PC-9 (cell line): ENCODE results near the gene TBC1D22A. TPM values are rescaled to one million over a fixed set of nuclear protein-coding genes. Genes with fewer than 3 reads are reported as not detected.

ENCODE experiments used
- BruUV-seq: library from RNA; stranded (reverse); fragments of 400-500 nt; replicated peaks from 2 replicates; lab custom pipeline; 2021; lab: Mats Ljungman, UMichigan
- CTCF ChIA-PET: fragments of 300-600 bp; sonication (Branson Sonifier 250); formaldehyde crosslinking; loops from one replicate; lab custom pipeline; 2022; ENCODE audit warnings: antibody characterized with exemption; lab: Charles Lee
- POLR2A ChIA-PET: fragments of 300-600 bp; sonication (Branson Sonifier 250); formaldehyde crosslinking; loops from one replicate; lab custom pipeline; 2022; ENCODE audit warnings: antibody characterized with exemption; ENCODE audit not compliant: unreplicated experiment; lab: Charles Lee
- DNase-seq, 2 experiments: peaks; one replicate each; pipeline versions ENCODE4 v3.0.0 to v3.0.0-alpha.2; 2015 to 2022; ENCODE audit warnings: mixed read lengths in 1 of 2
- H2AFZ ChIP-seq: fragments of 200-600 bp; sonication (generic); 2 replicates; pipeline ENCODE4 v1.8.1; 2017; ENCODE audit warnings: antibody characterized with exemption
- H3F3A ChIP-seq: fragments of 200-600 bp; sonication (generic); 2 replicates; pipeline ENCODE4 v1.8.1; 2017; ENCODE audit warnings: antibody characterized with exemption, mild to moderate bottlenecking, low read depth; ENCODE audit not compliant: insufficient read depth
- H3K27ac ChIP-seq: fragments of 200-600 bp; sonication (generic); 2 replicates; pipeline ENCODE4 v1.6.1; 2016; ENCODE audit warnings: mixed run types
- H3K27me3 ChIP-seq: fragments of 200-600 bp; sonication (generic); 2 replicates; pipeline ENCODE4 v1.6.1; 2016; ENCODE audit warnings: low read depth, mixed run types; ENCODE audit not compliant: insufficient read depth
- H3K36me3 ChIP-seq: fragments of 200-600 bp; sonication (generic); 2 replicates; pipeline ENCODE4 v1.6.1; 2016; ENCODE audit warnings: low read depth, mixed run types
- H3K4me1 ChIP-seq: fragments of 200-600 bp; sonication (generic); replicated peaks from 2 replicates; pipeline ENCODE4 v1.6.1; 2016; ENCODE audit warnings: mixed run types; ENCODE audit not compliant: insufficient read depth
- H3K4me2 ChIP-seq: fragments of 200-600 bp; sonication (generic); 2 replicates; pipeline ENCODE4 v1.6.1; 2017; ENCODE audit warnings: mixed run types
- H3K4me3 ChIP-seq: fragments of 200-600 bp; sonication (generic); 2 replicates; pipeline ENCODE4 v1.6.1; 2016; ENCODE audit warnings: mixed run types
- H3K79me2 ChIP-seq: fragments of 200-600 bp; sonication (generic); 2 replicates; pipeline ENCODE4 v1.6.1; 2017; ENCODE audit warnings: low read depth, mixed run types
- H3K9me2 ChIP-seq: fragments of 200-600 bp; sonication (generic); 2 replicates; pipeline ENCODE4 v1.8.1; 2017; ENCODE audit warnings: mild to moderate bottlenecking; ENCODE audit not compliant: insufficient read depth
- H3K9me3 ChIP-seq: fragments of 200-600 bp; sonication (generic); 2 replicates; pipeline ENCODE4 v1.8.1; 2016; ENCODE audit warnings: low read depth; ENCODE audit not compliant: insufficient read depth
- H4K20me1 ChIP-seq: fragments of 200-600 bp; sonication (generic); 2 replicates; pipeline ENCODE4 v1.8.1; 2017; ENCODE audit not compliant: insufficient read depth
- EZH2 ChIP-seq: fragments of 200-600 bp; sonication (generic); IDR thresholded peaks from 2 replicates; pipeline ENCODE4 v1.8.0; 2017; ENCODE audit warnings: antibody characterized with exemption, low read depth
- intact Hi-C: fragments of 100-400 bp; cut with micrococcal nuclease; formaldehyde crosslinking; loops from one replicate; pipeline ENCODE4 v1.10.0; 2022; ENCODE audit not compliant: unreplicated experiment
- total RNA-seq: library from RNA; stranded (reverse); gene quantifications from 2 replicates; pipeline ENCODE4 v1.2.3, GENCODE V29; 2021
- TF ChIP-seq, protein P1 (sequence below): fragments of 200-600 bp; sonication (generic); conservative IDR thresholded peaks from 2 replicates; pipeline ENCODE4 v1.6.1; 2017; ENCODE audit warnings: mixed run types, antibody characterized with exemption, mild to moderate bottlenecking, moderate library complexity

TBC1D22A gene
- total RNA-seq, 1 experiment from 2014 or later, result 40.3 TPM

DNA sequence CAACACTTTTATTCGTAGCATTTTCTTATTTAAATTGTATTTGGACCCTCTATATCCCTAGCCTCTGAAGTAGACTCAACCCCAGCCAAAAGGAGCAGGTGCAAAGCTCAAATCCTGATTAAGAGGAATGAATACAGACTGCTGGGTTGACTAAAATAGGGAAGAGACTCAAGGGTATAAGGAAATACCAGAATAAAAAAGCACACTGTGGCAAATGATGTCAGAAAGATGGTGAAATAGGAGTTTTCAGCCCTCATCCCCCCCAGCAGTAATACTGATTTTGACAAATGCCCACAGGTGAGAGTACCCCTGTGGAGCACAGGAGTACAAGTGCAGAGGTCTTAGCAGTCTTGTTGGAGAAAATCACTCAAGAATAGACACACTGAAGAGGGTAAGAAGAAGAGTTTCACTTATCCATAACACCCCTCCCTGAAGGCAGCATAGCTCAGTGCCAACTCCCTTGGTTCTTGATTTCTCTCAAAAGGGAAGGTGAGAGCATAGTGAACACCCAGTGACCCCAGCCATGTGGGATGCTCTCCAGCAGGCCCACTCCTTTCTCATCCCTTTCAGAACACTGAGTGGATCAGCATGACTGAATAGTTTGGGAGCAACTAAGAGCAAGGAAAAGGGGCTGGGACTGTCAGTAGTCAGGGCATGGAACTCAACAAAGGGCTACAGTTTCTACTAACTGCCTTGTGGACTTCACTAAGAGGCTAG is 71.7 kb downstream of the TBC1D22A start:
- Histone ChIP-seq H3K27me3 (no peaks in the 10 kb centered on the region), H3K36me3 (peaks cover 20% of the 10 kb centered on the region; the same call in 1 of the 2 replicates), H3F3A (peaks cover 12% of the 10 kb centered on the region), H3K4me3 (no peak overlapping the region), H3K4me2 (no peak overlapping the region), H3K27ac (no peak overlapping the region), H3K79me2 (peaks cover 26% of the 10 kb centered on the region), H4K20me1 (peaks cover 18% of the 10 kb centered on the region), H2AFZ (no peak overlapping the region), H3K9me3 (peaks cover 21% of the 10 kb centered on the region; the same call in 1 of the 2 replicates), H3K9me2 (no peaks in the 10 kb centered on the region), H3K4me1 (peaks cover 18% of the 10 kb centered on the region)
- ChIA-PET POLR2A (no interaction called here), CTCF (no interaction called here)
- no peak for TF ChIP-seq EZH2
- TF ChIP-seq, protein P1, sequence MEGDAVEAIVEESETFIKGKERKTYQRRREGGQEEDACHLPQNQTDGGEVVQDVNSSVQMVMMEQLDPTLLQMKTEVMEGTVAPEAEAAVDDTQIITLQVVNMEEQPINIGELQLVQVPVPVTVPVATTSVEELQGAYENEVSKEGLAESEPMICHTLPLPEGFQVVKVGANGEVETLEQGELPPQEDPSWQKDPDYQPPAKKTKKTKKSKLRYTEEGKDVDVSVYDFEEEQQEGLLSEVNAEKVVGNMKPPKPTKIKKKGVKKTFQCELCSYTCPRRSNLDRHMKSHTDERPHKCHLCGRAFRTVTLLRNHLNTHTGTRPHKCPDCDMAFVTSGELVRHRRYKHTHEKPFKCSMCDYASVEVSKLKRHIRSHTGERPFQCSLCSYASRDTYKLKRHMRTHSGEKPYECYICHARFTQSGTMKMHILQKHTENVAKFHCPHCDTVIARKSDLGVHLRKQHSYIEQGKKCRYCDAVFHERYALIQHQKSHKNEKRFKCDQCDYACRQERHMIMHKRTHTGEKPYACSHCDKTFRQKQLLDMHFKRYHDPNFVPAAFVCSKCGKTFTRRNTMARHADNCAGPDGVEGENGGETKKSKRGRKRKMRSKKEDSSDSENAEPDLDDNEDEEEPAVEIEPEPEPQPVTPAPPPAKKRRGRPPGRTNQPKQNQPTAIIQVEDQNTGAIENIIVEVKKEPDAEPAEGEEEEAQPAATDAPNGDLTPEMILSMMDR, result no peak
- intact Hi-C loops, result no loop called here
- BruUV-seq, result no TSS peak
- DNase-seq, result no peak

DNA sequence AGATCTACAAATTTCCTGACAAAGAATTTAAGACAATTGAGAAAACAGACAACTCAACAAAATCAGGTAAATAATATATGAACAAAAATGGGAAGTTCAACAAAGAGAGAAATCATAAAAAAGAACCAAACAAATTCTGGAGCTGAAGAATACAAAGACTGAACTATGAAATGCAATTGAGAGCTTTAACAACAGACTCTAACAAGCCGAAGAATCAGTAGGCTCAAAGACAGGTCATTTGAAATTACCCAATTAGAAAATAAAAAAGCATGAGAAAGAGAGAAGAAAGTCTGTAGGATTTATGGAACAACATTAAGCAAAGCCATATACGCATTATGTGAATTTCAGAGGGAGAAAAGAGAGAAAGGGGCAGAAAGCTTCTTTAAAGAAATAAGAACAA is 72.8 kb downstream of the TBC1D22A start:
- peaks cover under 1% of the 10 kb centered on the region; the same call in 1 of the 2 replicates for H3F3A ChIP-seq
- ChIA-PET POLR2A (no interaction called here), CTCF (no interaction called here)
- no peak overlapping the region for H2AFZ ChIP-seq
- intact Hi-C loops, result no loop called here
- TF ChIP-seq EZH2, result no peak
- TF ChIP-seq, protein P1, result no peak
- no TSS peak for BruUV-seq
- no peaks in the 10 kb centered on the region for H3K27me3 ChIP-seq
- H3K9me3 ChIP-seq, result peaks cover 21% of the 10 kb centered on the region; the same call in 1 of the 2 replicates
- peaks cover 7% of the 10 kb centered on the region for H3K4me1 ChIP-seq
- no peak overlapping the region for H3K4me3 ChIP-seq
- H4K20me1 ChIP-seq, result peaks cover 10% of the 10 kb centered on the region; the same call in 1 of the 2 replicates
- no peak overlapping the region for H3K27ac ChIP-seq
- H3K4me2 ChIP-seq, result no peak overlapping the region
- peaks cover 19% of the 10 kb centered on the region for H3K79me2 ChIP-seq
- H3K36me3 ChIP-seq, result peaks cover 20% of the 10 kb centered on the region; the same call in 1 of the 2 replicates
- H3K9me2 ChIP-seq, result no peaks in the 10 kb centered on the region
- no peak for DNase-seq

DNA sequence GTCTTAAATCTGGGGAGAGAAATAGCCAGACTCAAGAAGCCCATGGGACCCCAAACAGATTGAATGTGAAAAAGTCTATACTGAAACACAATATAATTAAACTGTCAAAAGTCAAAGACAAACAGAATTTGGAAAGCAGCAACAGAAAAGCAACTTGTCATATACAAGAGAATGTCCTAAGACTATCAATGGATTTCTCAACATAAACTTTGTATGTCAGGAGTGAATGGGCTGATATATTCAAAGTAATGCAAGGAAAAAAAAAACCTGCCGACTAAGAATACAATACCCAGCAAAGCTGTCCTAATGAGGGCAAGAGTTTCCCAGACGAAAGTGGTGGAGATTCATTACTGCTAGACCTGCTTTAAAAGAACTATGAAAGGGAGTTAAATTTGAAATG is 73.2 kb downstream of the TBC1D22A start:
- POLR2A ChIA-PET, result no interaction called here
- Histone ChIP-seq H3K4me2 (no peak overlapping the region), H4K20me1 (peaks cover 6% of the 10 kb centered on the region; the same call in 1 of the 2 replicates), H3K9me3 (peaks cover 21% of the 10 kb centered on the region; the same call in 1 of the 2 replicates), H3K27me3 (no peaks in the 10 kb centered on the region), H3K79me2 (peaks cover 15% of the 10 kb centered on the region), H3K4me3 (no peak overlapping the region), H2AFZ (no peak overlapping the region), H3F3A (no peaks in the 10 kb centered on the region), H3K4me1 (peaks cover 3% of the 10 kb centered on the region), H3K27ac (no peak overlapping the region), H3K36me3 (peaks cover 20% of the 10 kb centered on the region; the same call in 1 of the 2 replicates), H3K9me2 (no peaks in the 10 kb centered on the region)
- intact Hi-C loops, result no loop called here
- DNase-seq, result no peak
- CTCF ChIA-PET, result no interaction called here
- TF ChIP-seq EZH2, result no peak
- TF ChIP-seq, protein P1, result no peak
- no TSS peak for BruUV-seq
